Activated B cell treated with CpG ODN at 0.5 μM for 24 hours (primary cell): ENCODE results near the gene MYO18A. TPM values are rescaled to one million over a fixed set of nuclear protein-coding genes. Genes with fewer than 3 reads are reported as not detected.

Source experiments
- ATAC-seq: fragments of 200-7000 bp; cut with Tn5 transposase; one replicate; pipeline ENCODE4 v1.10.0; 2021; ENCODE audit warnings: low read depth, mild to moderate bottlenecking, moderate library complexity
- CTCF ChIA-PET: fragments of 350-600 bp; sonication (Branson Sonifier 250); formaldehyde crosslinking; loops from one replicate; lab custom pipeline; 2021; ENCODE audit warnings: antibody characterized with exemption; lab: Charles Lee
- POLR2A ChIA-PET: fragments of 350-600 bp; sonication (Branson Sonifier 250); formaldehyde crosslinking; loops from one replicate; lab custom pipeline; 2021; ENCODE audit warnings: antibody characterized with exemption; lab: Charles Lee
- DNase-seq: peaks from one replicate; pipeline ENCODE4 v3.0.0; 2022
- H3K27ac Mint-ChIP-seq: one replicate; pipeline ENCODE4 v1.8.0; 2020; ENCODE audit warnings: mixed read lengths
- H3K27me3 Mint-ChIP-seq: one replicate; pipeline ENCODE4 v1.8.0; 2021; ENCODE audit warnings: mixed read lengths
- H3K36me3 Mint-ChIP-seq: one replicate; pipeline ENCODE4 v1.8.0; 2021; ENCODE audit warnings: low read depth, mixed read lengths
- H3K4me1 Mint-ChIP-seq: one replicate; pipeline ENCODE4 v1.8.0; 2021; ENCODE audit warnings: mixed read lengths
- H3K4me3 Mint-ChIP-seq: one replicate; pipeline ENCODE4 v1.8.0; 2020; ENCODE audit warnings: mild to moderate bottlenecking, mixed read lengths
- H3K9me3 Mint-ChIP-seq: one replicate; pipeline ENCODE4 v1.8.0; 2020; ENCODE audit warnings: mixed read lengths
- CTCF ChIP-seq: fragments of 200-600 bp; IDR thresholded peaks from one replicate; pipeline ENCODE4 v1.8.0; 2022; ENCODE audit warnings: antibody characterized with exemption, mild to moderate bottlenecking
- intact Hi-C: fragments of 100-400 bp; cut with micrococcal nuclease; formaldehyde crosslinking; loops from one replicate; pipeline ENCODE4 v1.15.1; 2024
- total RNA-seq: library from RNA; stranded (reverse); gene quantifications from 2 replicates; pipeline ENCODE4 v1.2.3, GENCODE V29; 2022

MYO18A gene
- total RNA-seq, 1 donor from 2014 or later, result 79.8 TPM

GRCh38 chr17:29085223-29085622 is 95.0 kb downstream of the MYO18A start:
- CTCF ChIA-PET, result no interaction called here
- peaks cover 87% of the 10 kb centered on the region for H3K36me3 Mint-ChIP-seq
- H3K27ac Mint-ChIP-seq, result no peak overlapping the region
- POLR2A ChIA-PET, result no interaction called here
- no peak for TF ChIP-seq CTCF
- no peak for ATAC-seq
- intact Hi-C loops, result no loop called here
- H3K9me3 Mint-ChIP-seq, result no peaks in the 10 kb centered on the region
- DNase-seq, result no peak
- H3K4me1 Mint-ChIP-seq, result no peaks in the 10 kb centered on the region
- no peaks in the 10 kb centered on the region for H3K27me3 Mint-ChIP-seq
- H3K4me3 Mint-ChIP-seq, result no peak overlapping the region

- ATAC-seq, result no peak
- TF ChIP-seq CTCF, result no peak
- CTCF ChIA-PET, result no interaction called here
- no peaks in the 10 kb centered on the region for H3K4me1 Mint-ChIP-seq
- intact Hi-C loops, result no loop called here
- H3K36me3 Mint-ChIP-seq, result peaks cover 87% of the 10 kb centered on the region
- H3K4me3 Mint-ChIP-seq, result no peak overlapping the region
- no peaks in the 10 kb centered on the region for H3K27me3 Mint-ChIP-seq
- no peak overlapping the region for H3K27ac Mint-ChIP-seq
- no peak for DNase-seq
- no peaks in the 10 kb centered on the region for H3K9me3 Mint-ChIP-seq
- POLR2A ChIA-PET, result no interaction called here
Measured at GRCh38 chr17:29084541-29085146, 95.6 kb downstream of the MYO18A start.

- Mint-ChIP-seq H3K27ac (no peak overlapping the region), H3K27me3 (no peaks in the 10 kb centered on the region), H3K4me3 (no peak overlapping the region), H3K36me3 (peaks cover 82% of the 10 kb centered on the region), H3K4me1 (no peaks in the 10 kb centered on the region), H3K9me3 (no peaks in the 10 kb centered on the region)
- CTCF ChIA-PET, result no interaction called here
- ATAC-seq (no peak), DNase-seq (no peak)
- POLR2A ChIA-PET, result interaction anchor here (0.5 kb wide), 1 partner anchor 68 kb away, joined by 3 read pairs; no protein-coding TSS in a partner anchor
- intact Hi-C loops, result no loop called here
- TF ChIP-seq CTCF, result no peak
Measured at GRCh38 chr17:29080965-29081364, 99.2 kb downstream of the MYO18A start.

GRCh38 chr17:29080323-29080722 is 99.9 kb downstream of the MYO18A start:
- Mint-ChIP-seq H3K27me3 (no peaks in the 10 kb centered on the region), H3K36me3 (peaks cover 77% of the 10 kb centered on the region), H3K27ac (no peak overlapping the region), H3K9me3 (no peaks in the 10 kb centered on the region), H3K4me3 (no peak overlapping the region), H3K4me1 (no peaks in the 10 kb centered on the region)
- ChIA-PET CTCF (no interaction called here), POLR2A (no interaction called here)
- no peak for TF ChIP-seq CTCF
- ATAC-seq (no peak), DNase-seq (no peak)
- intact Hi-C loops, result no loop called here

- POLR2A ChIA-PET, result interaction anchor here (0.6 kb wide), 1 partner anchor 99 kb away, joined by 5 read pairs; no protein-coding TSS in a partner anchor
Measured at GRCh38 chr17:29079887-29080286, 100.3 kb downstream of the MYO18A start.

More at GRCh38 chr17:29079887-29080286, 100.3 kb downstream of the MYO18A start:
- ATAC-seq, result no peak
- H3K36me3 Mint-ChIP-seq, result peaks cover 73% of the 10 kb centered on the region
- H3K27me3 Mint-ChIP-seq, result no peaks in the 10 kb centered on the region
- CTCF ChIA-PET, result no interaction called here
- no peak for DNase-seq
- no peaks in the 10 kb centered on the region for H3K4me1 Mint-ChIP-seq
- no peak overlapping the region for H3K27ac Mint-ChIP-seq
- TF ChIP-seq CTCF, result no peak
- intact Hi-C loops, result no loop called here
- no peak overlapping the region for H3K4me3 Mint-ChIP-seq
- no peaks in the 10 kb centered on the region for H3K9me3 Mint-ChIP-seq
